ENCODE results near the gene ZNF407. TPM values are rescaled to one million over a fixed set of nuclear protein-coding genes. Genes with fewer than 3 reads are reported as not detected.
"Not testable (repeated sequence)": the region's sequence is repeated elsewhere in the genome, so short reads cannot be mapped to it uniquely, and the experiment has no call there.

Gene ZNF407
- total RNA-seq = 10 to 100 TPM; 11.4 TPM

GRCh38 chr18:74597662-74598349 is at the start of gene ZNF407:
Gene ZNF407 (plus strand): TSS chr18:74597870. CDS start chr18:74631020, 33,150 bp downstream.
- peak; percentile 79 for ATAC-seq
- Mint-ChIP-seq H3K4me3 (peak within 1 kb of the TSS; percentile 86), H3K27ac (peak within 1 kb of the TSS; percentile 99), H3K27me3 (no peaks in the 10 kb centered on the region), H3K36me3 (ENCODE audit: low read depth) (peaks cover 38% of the 10 kb centered on the region), H3K9me3 (ENCODE audit: low read depth) (peaks cover 6% of the 10 kb centered on the region), H3K4me1 (peaks cover 40% of the 10 kb centered on the region)
- ChIA-PET POLR2A (interaction anchor here (0.6 to 1.5 kb wide), 3 partner anchors 17 to 612 kb away, joined by 3 to 5 read pairs (median 3); partner anchors contain the start of gene TSHZ1), CTCF (interaction anchor here (0.6 to 1.6 kb wide), 4 partner anchors 8 to 243 kb away, joined by 3 to 8 read pairs (median 4); no protein-coding TSS in a partner anchor)
- peak; percentile 90 for DNase-seq
- intact Hi-C loops (cut with DNase I, micrococcal nuclease) = loop anchor here (1.0 to 5.0 kb wide), 10 partner anchors 33 to 1895 kb away; partner anchors contain the start of genes PTGR3 (in 2 of the 2), CNDP2 (in 1 of the 2) and TIMM21 (in 1 of the 2)

GRCh38 chr18:74549591-74550104 is 48.0 kb upstream of the ZNF407 start:
- H3K27ac Mint-ChIP-seq = no peak overlapping the region
- POLR2A ChIA-PET = no interaction called here
- DNase-seq = no peak

GRCh38 chr18:74550886-74551285 is 46.8 kb upstream of the ZNF407 start:
- Mint-ChIP-seq H3K4me3 (no peak overlapping the region), H3K4me1 (no peaks in the 10 kb centered on the region), H3K36me3 (ENCODE audit: low read depth) (no peaks in the 10 kb centered on the region), H3K9me3 (ENCODE audit: low read depth) (peaks cover 16% of the 10 kb centered on the region), H3K27ac (no peak overlapping the region), H3K27me3 (peaks cover 5% of the 10 kb centered on the region)
- intact Hi-C loops (cut with DNase I, micrococcal nuclease) = no loop called here
- ATAC-seq = no peak
- ChIA-PET CTCF (interaction anchor here (0.6 to 1.6 kb wide), 12 partner anchors 13 to 1103 kb away, joined by 3 to 27 read pairs (median 4); no protein-coding TSS in a partner anchor), POLR2A (no interaction called here)
- DNase-seq = no peak

More at GRCh38 chr18:74549591-74550104, 48.0 kb upstream of the ZNF407 start:
- Mint-ChIP-seq H3K27me3 (peaks cover 5% of the 10 kb centered on the region), H3K36me3 (ENCODE audit: low read depth) (no peaks in the 10 kb centered on the region), H3K4me3 (no peak overlapping the region), H3K4me1 (no peaks in the 10 kb centered on the region), H3K9me3 (ENCODE audit: low read depth) (peaks cover 16% of the 10 kb centered on the region)
- intact Hi-C loops (cut with DNase I, micrococcal nuclease) = no loop called here
- CTCF ChIA-PET = interaction anchor here (0.7 to 1.2 kb wide), 2 partner anchors 9 to 197 kb away, joined by 3 read pairs; no protein-coding TSS in a partner anchor
- ATAC-seq = no peak

- CTCF ChIA-PET = interaction anchor here (0.6 to 1.6 kb wide), 37 partner anchors 8 to 618 kb away, joined by 3 to 27 read pairs (median 4); no protein-coding TSS in a partner anchor
- no peak for DNase-seq
- ATAC-seq = no peak
- Mint-ChIP-seq H3K9me3 (ENCODE audit: low read depth) (peaks cover 16% of the 10 kb centered on the region), H3K4me1 (no peaks in the 10 kb centered on the region), H3K27ac (no peak overlapping the region), H3K27me3 (peaks cover 5% of the 10 kb centered on the region), H3K4me3 (no peak overlapping the region), H3K36me3 (ENCODE audit: low read depth) (no peaks in the 10 kb centered on the region)
- intact Hi-C loops (cut with DNase I, micrococcal nuclease) = no loop called here
- POLR2A ChIA-PET = no interaction called here
These were observed 46.2 kb upstream of the ZNF407 start for GRCh38 chr18:74551452-74551851.

GRCh38 chr18:74551936-74552555 is 45.6 kb upstream of the ZNF407 start:
- POLR2A ChIA-PET = no interaction called here
- H3K27ac Mint-ChIP-seq = no peak overlapping the region

GRCh38 chr18:74556126-74556525 is 41.5 kb upstream of the ZNF407 start:
- no peak for ATAC-seq
- DNase-seq = no peak
- intact Hi-C loops (cut with DNase I, micrococcal nuclease) = no loop called here
- Mint-ChIP-seq H3K27me3 (peaks cover 5% of the 10 kb centered on the region), H3K9me3 (ENCODE audit: low read depth) (no peaks in the 10 kb centered on the region), H3K27ac (no peak overlapping the region), H3K36me3 (ENCODE audit: low read depth) (no peaks in the 10 kb centered on the region), H3K4me3 (no peak overlapping the region), H3K4me1 (no peaks in the 10 kb centered on the region)
- POLR2A ChIA-PET = no interaction called here
- CTCF ChIA-PET = no interaction called here

More at GRCh38 chr18:74551936-74552555, 45.6 kb upstream of the ZNF407 start:
- H3K9me3 Mint-ChIP-seq (ENCODE audit: low read depth) = peaks cover 16% of the 10 kb centered on the region
- peak; percentile 100 for ATAC-seq
- no peaks in the 10 kb centered on the region for H3K4me1 Mint-ChIP-seq
- intact Hi-C loops (cut with DNase I, micrococcal nuclease) = loop anchor here (1.0 kb wide), 2 partner anchors 199 to 356 kb away; no protein-coding TSS in a partner anchor
- CTCF ChIA-PET = interaction anchor here (0.6 to 1.6 kb wide), 40 partner anchors 9 to 619 kb away, joined by 3 to 27 read pairs (median 4); no protein-coding TSS in a partner anchor
- H3K36me3 Mint-ChIP-seq (ENCODE audit: low read depth) = no peaks in the 10 kb centered on the region
- DNase-seq = peak; percentile 88
- no peak overlapping the region for H3K4me3 Mint-ChIP-seq
- peaks cover 5% of the 10 kb centered on the region for H3K27me3 Mint-ChIP-seq

GRCh38 chr18:74558096-74558495 is 39.6 kb upstream of the ZNF407 start:
- DNase-seq = no peak
- Mint-ChIP-seq H3K9me3 (ENCODE audit: low read depth) (no peaks in the 10 kb centered on the region), H3K4me1 (no peaks in the 10 kb centered on the region), H3K36me3 (ENCODE audit: low read depth) (no peaks in the 10 kb centered on the region), H3K4me3 (no peak overlapping the region), H3K27ac (no peak overlapping the region), H3K27me3 (peaks cover 3% of the 10 kb centered on the region)
- ChIA-PET POLR2A (no interaction called here), CTCF (interaction anchor here (0.6 kb wide), 1 partner anchor 19 kb away, joined by 3 read pairs; no protein-coding TSS in a partner anchor)
- no peak for ATAC-seq
- intact Hi-C loops (cut with DNase I, micrococcal nuclease) = no loop called here

- intact Hi-C loops (cut with DNase I, micrococcal nuclease) = no loop called here
- Mint-ChIP-seq H3K27me3 (no peaks in the 10 kb centered on the region), H3K27ac (no peak overlapping the region), H3K4me3 (no peak overlapping the region), H3K36me3 (ENCODE audit: low read depth) (no peaks in the 10 kb centered on the region), H3K9me3 (ENCODE audit: low read depth) (peaks cover 7% of the 10 kb centered on the region), H3K4me1 (no peaks in the 10 kb centered on the region)
- CTCF ChIA-PET = interaction anchor here (3.1 kb wide), 1 partner anchor 10 kb away, joined by 11 read pairs; no protein-coding TSS in a partner anchor
- ATAC-seq (no peak), DNase-seq (no peak)
- POLR2A ChIA-PET = no interaction called here
These were observed 35.4 kb upstream of the ZNF407 start for GRCh38 chr18:74562131-74562730.

- Mint-ChIP-seq H3K9me3 (ENCODE audit: low read depth) (peaks cover 7% of the 10 kb centered on the region), H3K27ac (no peak overlapping the region), H3K4me1 (no peaks in the 10 kb centered on the region), H3K36me3 (ENCODE audit: low read depth) (no peaks in the 10 kb centered on the region), H3K27me3 (no peaks in the 10 kb centered on the region), H3K4me3 (no peak overlapping the region)
- ChIA-PET CTCF (interaction anchor here (2.1 kb wide), 1 partner anchor 11 kb away, joined by 10 read pairs; no protein-coding TSS in a partner anchor), POLR2A (no interaction called here)
- ATAC-seq = no peak
- intact Hi-C loops (cut with DNase I, micrococcal nuclease) = no loop called here
- DNase-seq = no peak
These were observed 34.9 kb upstream of the ZNF407 start for GRCh38 chr18:74562775-74563174.

GRCh38 chr18:74563999-74564398 is 33.7 kb upstream of the ZNF407 start:
- CTCF ChIA-PET = interaction anchor here (0.6 to 2.1 kb wide), 4 partner anchors 8 to 349 kb away, joined by 3 to 10 read pairs (median 3); no protein-coding TSS in a partner anchor
- intact Hi-C loops (cut with DNase I, micrococcal nuclease) = no loop called here
- no peak for ATAC-seq
- peaks cover 11% of the 10 kb centered on the region for H3K27me3 Mint-ChIP-seq
- no peak overlapping the region for H3K4me3 Mint-ChIP-seq
- no peak overlapping the region for H3K27ac Mint-ChIP-seq
- POLR2A ChIA-PET = no interaction called here
- peaks cover 7% of the 10 kb centered on the region for H3K9me3 Mint-ChIP-seq (ENCODE audit: low read depth)
- no peak for DNase-seq
- no peaks in the 10 kb centered on the region for H3K36me3 Mint-ChIP-seq (ENCODE audit: low read depth)
- no peaks in the 10 kb centered on the region for H3K4me1 Mint-ChIP-seq

GRCh38 chr18:74565164-74565563 is 32.5 kb upstream of the ZNF407 start:
- H3K4me3 Mint-ChIP-seq; H3K4me1 Mint-ChIP-seq; ATAC-seq; H3K27ac Mint-ChIP-seq; H3K36me3 Mint-ChIP-seq (ENCODE audit: low read depth); H3K9me3 Mint-ChIP-seq (ENCODE audit: low read depth); intact Hi-C loops (cut with DNase I, micrococcal nuclease); POLR2A ChIA-PET; DNase-seq: not testable (repeated sequence)
- CTCF ChIA-PET = interaction anchor here (0.6 kb wide), 1 partner anchor 450 kb away, joined by 3 read pairs; no protein-coding TSS in a partner anchor
- peaks cover 15% of the 10 kb centered on the region for H3K27me3 Mint-ChIP-seq
